Fibroblast of skin of scalp (primary cell): Measurements from ENCODE around the gene DCAF8.

Source experiments
- DNase-seq: peaks from one replicate; pipeline ENCODE4 v3.0.0-alpha.2; 2013

The DCAF8 gene

GRCh38 chr1:160261556-160261892, 825 bp downstream of the DCAF8 start:
- peak; percentile 63 for DNase-seq

DNA sequence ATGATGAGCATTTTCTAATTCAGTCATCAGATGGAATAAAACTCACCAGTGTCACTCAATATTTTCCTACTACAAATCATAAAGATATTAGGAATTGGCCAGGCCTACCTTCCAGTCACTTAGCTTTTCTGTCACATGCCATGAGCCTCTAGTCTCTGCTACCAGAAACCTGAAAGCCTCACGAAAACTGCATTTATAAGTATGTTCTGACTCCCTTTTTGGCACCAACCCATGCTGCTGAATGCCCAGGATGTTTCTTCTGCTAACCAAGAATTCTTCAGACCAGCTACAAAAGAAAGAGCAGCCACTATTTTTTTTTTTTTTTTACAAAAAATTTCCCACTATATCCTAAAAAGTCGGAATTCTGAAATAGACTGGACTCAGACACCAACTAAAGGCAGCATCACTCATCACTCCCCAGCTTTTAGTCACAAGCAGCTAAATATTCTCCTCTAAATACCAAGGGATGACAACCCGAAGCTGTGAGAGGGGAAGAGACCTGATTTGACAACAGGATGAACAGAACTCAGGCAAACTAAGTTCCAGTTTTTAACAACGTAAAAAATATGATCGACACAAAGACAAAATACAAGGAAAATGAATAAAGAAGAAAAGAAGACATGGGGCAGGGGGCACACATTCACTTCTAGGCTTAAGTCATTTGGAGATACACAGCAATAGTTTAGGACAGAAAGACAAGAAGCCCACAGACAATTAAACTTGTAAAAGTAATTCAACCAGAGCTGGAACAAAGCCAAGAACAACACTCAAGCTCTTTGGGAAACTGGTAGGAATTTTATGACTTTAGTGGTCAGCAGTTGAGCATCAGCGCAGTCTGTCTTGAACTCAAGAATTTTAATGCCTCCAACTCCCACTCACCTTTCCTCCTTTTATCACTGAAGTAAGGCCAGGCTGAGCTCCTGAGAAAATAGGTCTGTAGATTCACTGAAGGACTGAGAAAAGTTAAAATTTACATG, 1.7 kb downstream of the DCAF8 start:
- peak; percentile 81 for DNase-seq

- no peak for DNase-seq
Measured at GRCh38 chr1:160258177-160258798, 4.1 kb downstream of the DCAF8 start.

- no peak for DNase-seq
Measured at GRCh38 chr1:160257411-160258015, 4.8 kb downstream of the DCAF8 start.

DNA sequence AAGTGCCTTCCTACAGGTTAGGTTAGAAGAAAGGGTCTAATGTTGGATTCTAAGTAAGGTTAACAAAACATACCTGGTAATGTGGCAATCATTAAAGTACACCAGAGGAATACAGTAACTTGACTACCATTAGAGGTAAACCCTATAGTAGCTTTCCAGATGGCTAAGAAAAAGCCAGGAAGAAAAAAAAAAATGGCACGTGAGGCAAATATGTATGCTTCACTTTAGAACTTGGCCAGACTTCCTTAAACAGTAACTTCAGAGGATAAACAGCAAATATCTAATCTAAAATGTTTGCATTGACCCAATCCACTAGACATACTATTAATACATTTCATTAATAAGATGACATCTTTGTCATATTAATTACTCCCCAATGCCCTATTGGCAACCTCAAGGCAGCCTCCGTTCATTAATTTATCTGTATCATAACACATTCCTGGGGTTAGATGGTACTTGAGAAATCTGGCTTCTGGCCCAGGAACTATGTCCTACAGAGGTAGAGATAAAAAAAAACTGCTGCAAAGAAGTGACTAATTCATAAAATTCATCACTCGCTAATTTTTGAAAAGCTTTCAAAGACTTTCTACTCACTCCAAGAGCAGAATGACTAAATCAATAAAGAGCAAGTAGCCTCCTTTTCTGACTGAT, 5.8 kb downstream of the DCAF8 start:
- DNase-seq: peak; percentile 81

DNA sequence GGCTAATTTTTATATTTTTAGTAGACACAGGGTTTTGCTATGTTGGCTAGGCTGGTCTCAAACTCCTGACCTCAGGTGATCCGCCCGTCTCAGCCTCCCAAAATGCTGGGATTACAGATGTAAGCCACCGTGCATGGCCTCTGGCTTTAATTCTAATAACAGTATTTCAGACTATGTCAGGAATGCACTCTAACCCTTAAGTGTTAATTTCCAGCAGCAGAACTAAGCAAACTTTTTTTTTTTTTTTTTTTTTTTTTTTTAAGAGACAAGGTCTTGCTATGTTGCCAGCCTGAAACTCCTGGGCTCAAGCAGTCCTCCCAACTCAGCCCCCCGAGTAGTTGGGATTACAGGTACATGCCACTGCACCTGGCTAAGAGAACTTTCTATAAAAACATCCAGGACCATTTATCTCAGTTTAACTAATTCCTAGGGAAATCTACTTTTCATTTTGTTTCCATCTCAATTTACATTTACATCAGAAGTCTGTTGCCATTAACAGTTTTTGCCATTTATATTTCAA, 6.5 kb downstream of the DCAF8 start:
- DNase-seq: no peak

DNA sequence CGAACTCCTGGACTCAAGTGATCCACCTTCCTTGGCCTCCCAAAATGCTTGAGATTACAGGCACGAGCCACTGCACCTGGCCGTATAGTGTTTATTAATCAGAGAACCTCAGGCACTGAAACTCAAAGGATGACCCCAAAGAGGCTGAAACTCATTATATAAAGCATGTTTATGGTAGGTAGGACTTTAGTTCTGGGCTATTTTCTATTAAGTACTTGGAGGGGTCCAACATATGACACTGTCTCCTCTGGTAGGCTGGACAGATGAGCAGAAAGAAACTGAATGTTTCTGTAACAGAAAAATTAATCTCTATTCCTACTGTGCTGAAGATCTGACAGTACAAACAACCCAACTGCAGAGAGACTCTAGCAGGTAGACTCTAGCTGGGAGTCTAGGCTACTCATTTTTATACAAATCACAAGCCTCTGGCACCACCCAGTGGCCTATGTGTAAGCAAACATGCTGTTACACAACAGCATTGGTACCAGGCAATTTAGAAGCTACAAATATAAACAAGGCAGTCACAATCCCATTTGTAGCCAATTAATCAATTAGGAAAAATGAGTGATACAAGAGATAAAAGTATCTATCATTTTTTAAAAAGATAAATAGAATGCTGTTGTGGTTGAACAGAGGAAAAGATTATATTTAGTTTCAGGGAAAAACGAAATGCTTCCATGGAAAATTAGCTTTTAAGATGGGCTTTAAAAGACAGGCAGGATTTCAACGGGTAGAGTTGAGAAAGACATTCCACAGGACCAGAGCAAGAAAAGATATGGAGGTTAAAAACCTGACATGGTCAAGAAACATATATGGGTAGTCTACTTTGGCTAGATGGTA, 10.4 kb downstream of the DCAF8 start:
- DNase-seq: peak; percentile 73

DNA sequence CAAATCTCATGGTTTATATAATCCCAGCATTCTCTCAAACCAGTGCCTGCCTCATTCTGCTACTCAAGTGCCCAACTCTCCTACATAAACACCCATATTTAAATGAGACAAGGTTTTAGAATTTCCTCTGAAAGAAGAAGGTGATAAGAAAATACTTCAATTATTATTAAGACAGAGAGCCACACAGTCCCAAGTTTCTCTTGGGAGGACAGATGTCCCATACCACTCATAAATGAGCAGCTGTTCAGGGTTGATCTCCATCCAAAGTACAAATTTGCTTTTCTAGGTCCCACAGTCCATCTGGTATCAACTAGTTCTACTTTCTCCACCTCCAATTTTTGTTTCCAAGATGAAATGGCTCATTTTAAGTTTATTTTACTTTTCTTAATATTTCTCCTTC, 11.3 kb downstream of the DCAF8 start:
- no peak for DNase-seq

GRCh38 chr1:160247053-160247452, 15.3 kb downstream of the DCAF8 start:
- DNase-seq: no peak

DNA sequence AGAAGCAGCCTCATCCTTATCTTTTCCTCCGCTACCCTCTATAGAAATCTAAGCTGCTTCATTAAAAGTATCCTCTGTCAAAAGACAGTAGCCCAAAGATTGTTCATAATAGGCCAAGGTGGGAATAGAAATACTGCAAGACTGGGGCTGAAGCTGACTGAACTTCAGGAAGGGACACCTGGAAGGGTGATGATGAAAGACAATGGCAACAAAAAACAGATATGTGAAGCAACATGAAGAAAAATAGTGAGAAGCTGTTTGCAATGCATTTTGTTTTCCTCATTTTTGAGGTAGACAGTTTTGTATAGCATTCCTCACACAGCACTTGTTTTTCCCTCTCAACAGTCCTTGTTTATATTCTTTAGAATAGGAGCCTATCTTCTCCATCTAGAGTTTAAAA, 16.9 kb downstream of the DCAF8 start:
- DNase-seq: no peak

- no peak for DNase-seq
Measured at GRCh38 chr1:160244209-160244608, 18.1 kb downstream of the DCAF8 start.

- DNase-seq: no peak
Measured at GRCh38 chr1:160243767-160244166, 18.6 kb downstream of the DCAF8 start.

- no peak for DNase-seq
Measured at GRCh38 chr1:160239582-160240299, 22.6 kb downstream of the DCAF8 start.

DNA sequence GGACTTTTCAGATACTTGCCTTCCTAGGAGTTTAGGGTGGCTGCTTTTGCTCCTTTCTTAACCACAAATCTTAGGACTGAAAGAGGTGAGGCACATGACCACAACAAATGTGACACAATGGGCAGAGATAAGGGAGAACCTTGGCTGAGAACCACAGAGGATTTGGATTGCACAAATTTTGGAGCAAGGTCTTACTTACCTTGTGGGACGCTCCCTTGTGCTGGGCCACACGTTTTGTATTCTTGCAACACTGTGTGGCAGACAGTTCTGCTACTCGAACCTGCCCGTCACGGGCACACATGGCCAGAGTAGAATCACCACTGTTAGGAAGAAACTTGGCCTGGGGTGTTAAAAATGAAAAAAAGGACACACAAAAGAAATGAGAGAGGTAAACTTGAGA, 23.9 kb downstream of the DCAF8 start:
- no peak for DNase-seq

GRCh38 chr1:160237558-160237957, 24.8 kb downstream of the DCAF8 start:
- DNase-seq: no peak

DNA sequence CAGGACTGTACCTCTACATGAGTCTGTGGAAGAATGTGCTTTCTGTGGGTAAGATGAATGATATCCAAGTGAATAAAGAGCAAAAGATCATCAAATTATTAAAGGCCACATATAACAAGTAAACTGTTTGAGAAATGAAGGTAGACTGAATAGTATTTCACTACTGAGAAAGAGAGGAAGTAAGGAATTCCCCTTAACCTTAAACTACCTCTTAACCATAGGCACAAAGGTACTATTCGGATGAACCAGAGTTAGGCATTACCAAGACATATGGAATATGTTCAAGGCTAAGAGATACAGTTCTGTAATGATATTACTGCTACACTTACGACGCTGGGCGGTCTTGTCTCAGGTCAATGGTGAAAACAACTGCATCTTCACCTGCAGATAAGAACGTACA, 25.5 kb downstream of the DCAF8 start:
- no peak for DNase-seq

DNA sequence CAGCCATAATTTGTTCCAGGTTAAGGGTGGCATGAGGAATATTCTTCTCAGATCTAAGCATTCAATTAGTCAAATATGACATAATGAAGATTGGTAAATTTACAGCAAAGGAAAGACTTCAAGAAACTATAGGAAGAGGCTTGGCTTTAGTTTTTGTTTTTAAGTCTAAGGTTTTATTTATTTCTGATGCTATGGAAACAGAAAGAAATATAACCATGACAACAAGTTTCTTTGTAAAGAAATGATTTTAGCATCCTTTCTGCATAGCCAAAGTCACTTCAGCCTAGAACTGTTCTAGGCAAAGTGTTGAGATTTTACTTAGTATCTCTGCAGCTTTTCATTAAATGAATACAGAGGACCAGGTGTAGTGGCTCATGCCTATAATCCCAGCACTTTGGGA, 29.4 kb downstream of the DCAF8 start:
- no peak for DNase-seq

GRCh38 chr1:160228431-160228830, 33.9 kb downstream of the DCAF8 start:
- no peak for DNase-seq

GRCh38 chr1:160227561-160227960, 34.8 kb downstream of the DCAF8 start:
- no peak for DNase-seq

DNA sequence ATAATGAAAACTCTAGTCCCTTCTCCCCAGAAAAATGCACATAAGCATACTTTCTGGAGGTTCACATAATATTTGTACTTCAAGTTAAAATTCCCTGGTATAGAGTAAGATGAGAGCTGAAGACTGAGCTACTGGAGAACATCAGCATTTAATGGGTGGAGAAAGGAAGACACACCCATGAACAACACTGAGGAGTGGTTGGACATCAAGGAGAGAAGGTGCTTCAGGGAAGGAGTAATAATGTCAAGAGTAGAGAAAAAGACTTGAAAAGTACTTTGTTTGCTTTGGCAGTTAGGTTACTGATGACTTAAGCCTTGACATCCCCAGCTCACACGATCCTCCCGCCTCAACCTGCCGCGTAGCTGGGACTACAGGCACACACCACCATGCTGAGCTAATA, 35.3 kb downstream of the DCAF8 start:
- no peak for DNase-seq

DNA sequence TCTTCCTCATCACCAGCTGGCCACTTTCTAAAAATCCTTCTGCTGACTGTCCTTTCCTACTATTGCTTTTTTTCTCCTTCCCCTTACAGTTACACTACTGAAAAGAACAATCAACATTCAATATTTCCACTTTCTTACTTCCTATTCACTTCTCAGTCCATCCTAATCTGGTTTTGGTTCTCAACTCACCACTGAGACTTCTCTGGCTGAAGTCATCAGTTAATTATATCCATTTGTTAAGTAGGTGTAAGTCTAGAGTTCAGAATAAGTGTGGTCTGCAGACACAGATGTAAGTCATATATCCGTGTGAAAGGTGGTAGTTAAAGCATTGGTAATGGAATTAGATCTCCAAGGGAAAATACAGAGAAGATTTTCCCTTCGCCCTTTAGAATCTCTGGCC, 35.7 kb downstream of the DCAF8 start:
- DNase-seq: no peak
